Left ventricle myocardium inferior (tissue), 1 donor: ENCODE results near the gene PRPF40B. TPM values are rescaled to one million over a fixed set of nuclear protein-coding genes. Genes with fewer than 3 reads are reported as not detected.

ENCODE experiments used
- DNase-seq: peaks from one replicate; pipeline ENCODE4 v3.0.0-alpha.2; 2020
- H3K27ac ChIP-seq: fragments of 200-600 bp; replicated peaks from 2 replicates; pipeline ENCODE4 v1.8.0; 2021
- H3K27me3 ChIP-seq: fragments of 200-600 bp; 2 replicates; pipeline ENCODE4 v1.8.0; 2021; ENCODE audit warnings: low read depth
- H3K36me3 ChIP-seq: fragments of 200-600 bp; 2 replicates; pipeline ENCODE4 v1.8.0; 2021
- H3K4me1 ChIP-seq: fragments of 200-600 bp; 2 replicates; pipeline ENCODE4 v1.8.0; 2021
- H3K4me3 ChIP-seq: fragments of 200-600 bp; 2 replicates; pipeline ENCODE4 v1.8.0; 2021; ENCODE audit warnings: mild to moderate bottlenecking, moderate library complexity
- H3K9me3 ChIP-seq: fragments of 200-600 bp; replicated peaks from 2 replicates; pipeline ENCODE4 v1.8.0; 2021
- intact Hi-C: fragments of 100-400 bp; cut with micrococcal nuclease; formaldehyde crosslinking; loops from one replicate; pipeline ENCODE4 v1.11.0; 2022
- total RNA-seq: library from RNA; stranded (reverse); fragmentation: NEBNext Ultra II Directional; extraction: Animal tissue kit (Norgen Biotek cat#: 25700); gene quantifications from one replicate; pipeline ENCODE4 v1.2.1, GENCODE V29; 2021
- TF ChIP-seq, protein P1 (sequence below): fragments of 200-600 bp; IDR thresholded peaks from 2 replicates; pipeline ENCODE4 v1.8.0; 2021; ENCODE audit warnings: antibody characterized with exemption, mild to moderate bottlenecking, borderline replicate concordance
- donor health status: DM: no; HTN: yes; CAD: no; lungs with severe emphysema.

Gene PRPF40B
- total RNA-seq, 1 donor from 2014 or later = 22.0 TPM

DNA sequence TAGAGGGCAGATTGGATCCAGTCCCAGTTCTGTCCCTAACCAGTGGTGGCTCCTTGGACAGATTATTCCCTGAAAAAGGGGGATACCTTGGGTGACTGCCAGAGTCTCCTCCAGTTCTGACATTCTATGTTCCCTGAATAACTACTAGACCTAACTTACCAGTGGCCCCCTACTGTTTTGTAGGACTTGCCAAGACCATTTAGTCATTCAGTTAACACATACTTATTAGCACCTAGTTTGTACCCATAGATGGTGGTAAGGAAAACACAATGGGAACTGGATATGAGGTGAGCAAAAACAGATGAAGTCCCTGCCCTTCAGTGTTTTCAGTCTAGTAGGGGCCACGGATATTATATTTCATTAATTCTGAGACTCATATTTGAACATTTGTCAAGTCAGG is 3.5 kb downstream of the PRPF40B start:
- no peak overlapping the region for H3K4me3 ChIP-seq
- DNase-seq = no peak
- intact Hi-C loops = no loop called here
- no peaks in the 10 kb centered on the region for H3K9me3 ChIP-seq
- peaks cover under 1% of the 10 kb centered on the region for H3K36me3 ChIP-seq
- H3K27ac ChIP-seq = no peak overlapping the region
- TF ChIP-seq, protein P1, sequence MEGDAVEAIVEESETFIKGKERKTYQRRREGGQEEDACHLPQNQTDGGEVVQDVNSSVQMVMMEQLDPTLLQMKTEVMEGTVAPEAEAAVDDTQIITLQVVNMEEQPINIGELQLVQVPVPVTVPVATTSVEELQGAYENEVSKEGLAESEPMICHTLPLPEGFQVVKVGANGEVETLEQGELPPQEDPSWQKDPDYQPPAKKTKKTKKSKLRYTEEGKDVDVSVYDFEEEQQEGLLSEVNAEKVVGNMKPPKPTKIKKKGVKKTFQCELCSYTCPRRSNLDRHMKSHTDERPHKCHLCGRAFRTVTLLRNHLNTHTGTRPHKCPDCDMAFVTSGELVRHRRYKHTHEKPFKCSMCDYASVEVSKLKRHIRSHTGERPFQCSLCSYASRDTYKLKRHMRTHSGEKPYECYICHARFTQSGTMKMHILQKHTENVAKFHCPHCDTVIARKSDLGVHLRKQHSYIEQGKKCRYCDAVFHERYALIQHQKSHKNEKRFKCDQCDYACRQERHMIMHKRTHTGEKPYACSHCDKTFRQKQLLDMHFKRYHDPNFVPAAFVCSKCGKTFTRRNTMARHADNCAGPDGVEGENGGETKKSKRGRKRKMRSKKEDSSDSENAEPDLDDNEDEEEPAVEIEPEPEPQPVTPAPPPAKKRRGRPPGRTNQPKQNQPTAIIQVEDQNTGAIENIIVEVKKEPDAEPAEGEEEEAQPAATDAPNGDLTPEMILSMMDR = no peak
- H3K4me1 ChIP-seq = peaks cover 19% of the 10 kb centered on the region
- H3K27me3 ChIP-seq = no peaks in the 10 kb centered on the region

DNA sequence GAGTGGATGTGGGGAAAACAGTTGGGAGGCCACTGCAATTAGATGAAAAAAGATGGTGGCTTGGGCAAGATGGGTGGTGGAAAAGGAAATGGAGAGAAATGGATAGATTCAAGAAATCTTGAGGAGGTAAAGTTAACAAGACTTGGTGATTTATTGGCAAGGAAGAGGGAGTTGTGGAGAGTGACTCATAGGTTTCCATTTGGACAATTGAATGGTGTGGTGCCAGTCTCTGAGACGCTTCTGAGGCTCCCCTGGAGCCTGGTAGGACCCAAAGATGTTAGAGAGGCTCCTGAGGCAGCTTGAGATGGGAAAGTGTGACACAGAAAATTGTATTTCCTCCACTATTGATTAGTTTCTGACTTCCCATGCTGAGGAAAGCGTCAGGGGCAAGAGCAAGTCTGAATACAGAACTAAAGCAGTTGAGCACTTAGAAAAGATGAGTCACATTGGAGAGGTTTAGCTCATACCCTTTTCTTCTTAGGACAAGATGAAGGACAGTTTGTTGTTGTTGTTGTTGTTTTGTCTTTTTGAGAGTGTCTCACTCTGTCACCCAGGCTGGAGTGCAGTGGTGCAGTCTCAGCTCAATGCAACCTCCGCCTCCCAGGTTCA is 4.5 kb downstream of the PRPF40B start:
- intact Hi-C loops = no loop called here
- TF ChIP-seq, protein P1 = no peak
- Histone ChIP-seq H3K4me3 (no peak overlapping the region), H3K27ac (no peak overlapping the region), H3K9me3 (no peaks in the 10 kb centered on the region), H3K36me3 (peaks cover 3% of the 10 kb centered on the region), H3K4me1 (peaks cover 8% of the 10 kb centered on the region), H3K27me3 (no peaks in the 10 kb centered on the region)
- DNase-seq = no peak

DNA sequence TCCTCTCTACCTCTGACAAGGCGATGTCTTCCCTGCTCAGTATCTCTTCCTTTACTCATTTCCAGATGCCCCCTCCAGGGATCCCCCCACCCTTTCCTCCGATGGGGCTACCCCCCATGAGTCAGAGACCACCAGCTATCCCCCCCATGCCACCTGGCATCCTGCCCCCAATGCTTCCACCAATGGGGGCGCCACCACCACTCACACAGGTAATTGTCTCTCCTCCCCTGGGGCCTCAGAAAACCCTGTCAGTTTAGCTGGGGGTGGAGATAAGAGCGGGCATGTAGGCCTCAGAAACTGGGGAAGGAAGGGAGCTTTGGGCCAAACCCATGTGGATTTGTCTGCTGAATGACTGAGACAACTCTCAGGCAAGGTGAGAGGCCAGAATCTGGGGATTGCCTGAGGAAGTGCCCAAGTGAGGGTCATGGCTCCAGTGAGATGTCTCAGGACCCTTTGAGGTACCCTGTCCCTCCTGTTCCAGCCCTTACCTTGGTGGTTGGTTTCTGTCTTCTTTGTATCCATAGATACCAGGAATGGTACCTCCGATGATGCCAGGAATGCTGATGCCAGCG is 8.1 kb downstream of the PRPF40B start:
- Histone ChIP-seq H3K36me3 (peaks cover 20% of the 10 kb centered on the region), H3K27me3 (no peaks in the 10 kb centered on the region), H3K4me3 (no peak overlapping the region), H3K4me1 (peaks cover 4% of the 10 kb centered on the region), H3K27ac (no peak overlapping the region), H3K9me3 (no peaks in the 10 kb centered on the region)
- TF ChIP-seq, protein P1 = no peak
- intact Hi-C loops = no loop called here
- no peak for DNase-seq

DNA sequence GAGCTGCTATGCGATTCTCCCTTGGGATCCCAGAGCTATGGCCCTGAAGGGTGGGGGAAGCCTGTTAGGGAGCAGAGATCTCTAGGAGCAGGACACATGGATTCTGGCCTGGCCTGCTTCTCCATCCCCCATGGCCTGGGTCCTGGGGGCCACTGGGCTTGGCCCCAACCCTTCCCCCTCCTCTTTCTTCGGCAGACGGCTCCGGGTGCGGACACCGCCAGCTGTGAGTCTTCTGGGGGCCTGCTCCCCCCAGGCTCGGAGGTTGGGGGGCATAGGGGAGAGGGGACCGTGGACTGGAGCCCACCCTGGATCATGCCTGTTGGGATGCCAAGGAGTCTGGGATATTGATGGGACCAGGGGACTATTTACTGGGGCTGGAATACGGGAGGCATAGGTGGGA is 9.0 kb downstream of the PRPF40B start:
- DNase-seq = no peak
- peaks cover 20% of the 10 kb centered on the region for H3K36me3 ChIP-seq
- no peaks in the 10 kb centered on the region for H3K27me3 ChIP-seq
- no peaks in the 10 kb centered on the region for H3K9me3 ChIP-seq
- H3K4me3 ChIP-seq = no peak overlapping the region
- no peak overlapping the region for H3K27ac ChIP-seq
- TF ChIP-seq, protein P1 = no peak
- peaks cover 14% of the 10 kb centered on the region for H3K4me1 ChIP-seq
- intact Hi-C loops = no loop called here

DNA sequence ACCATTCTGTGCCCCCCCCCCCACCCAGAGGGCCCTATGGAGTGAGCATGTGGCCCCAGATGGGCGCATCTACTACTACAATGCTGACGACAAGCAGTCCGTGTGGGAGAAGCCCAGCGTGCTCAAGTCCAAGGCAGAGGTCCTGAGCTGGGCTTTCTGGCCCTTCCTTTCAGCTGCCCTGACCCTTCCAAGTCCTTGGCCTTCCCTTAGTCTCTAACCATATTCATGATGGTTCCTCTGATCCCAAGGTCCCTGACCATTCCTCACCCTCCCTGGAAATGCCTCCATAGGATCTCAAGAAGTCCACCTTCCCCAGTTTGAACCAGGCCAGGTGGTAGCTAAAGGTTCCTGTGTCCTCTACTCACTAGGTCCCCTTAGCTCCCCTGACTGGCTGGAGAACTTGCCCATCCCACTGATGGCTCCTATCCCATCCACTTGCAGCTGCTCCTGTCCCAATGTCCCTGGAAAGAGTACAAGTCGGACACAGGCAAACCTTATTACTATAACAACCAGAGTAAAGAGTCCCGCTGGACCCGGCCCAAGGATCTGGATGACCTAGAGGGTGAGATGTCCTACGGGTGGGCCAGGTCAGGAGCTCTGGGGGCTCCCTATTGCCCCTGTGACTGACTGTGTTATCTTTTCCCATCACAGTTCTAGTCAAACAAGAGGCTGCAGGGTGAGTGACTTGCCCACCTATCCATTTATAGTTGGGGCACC is 9.8 kb downstream of the PRPF40B start:
- Histone ChIP-seq H3K27ac (no peak overlapping the region), H3K4me3 (no peak overlapping the region), H3K9me3 (no peaks in the 10 kb centered on the region), H3K27me3 (no peaks in the 10 kb centered on the region), H3K4me1 (peaks cover 18% of the 10 kb centered on the region), H3K36me3 (peaks cover 23% of the 10 kb centered on the region)
- intact Hi-C loops = no loop called here
- no peak for DNase-seq
- TF ChIP-seq, protein P1 = no peak
